GM12878 (cell line): ENCODE results near the gene PREX1. TPM values are rescaled to one million over a fixed set of nuclear protein-coding genes. Genes with fewer than 3 reads are reported as not detected.
A peak's percentile ranks its signal among the peaks of the same experiment; 100 is the strongest.

Experiments used
- ATAC-seq: fragments of 200-7000 bp; cut with Tn5 transposase; 3 replicates; pipeline ENCODE4 v1.9.1; 2020; ENCODE audit warnings: mild to moderate bottlenecking, moderate library complexity
- BruUV-seq: library from RNA; stranded (reverse); fragments of 400-500 nt; replicated peaks from 2 replicates; lab custom pipeline; 2021; lab: Mats Ljungman, UMichigan
- CTCF ChIA-PET: fragments of 300-600 bp; sonication (Branson Sonifier 250); formaldehyde crosslinking; extraction: SDS; loops from one replicate; lab custom pipeline; 2021; ENCODE audit warnings: inconsistent platforms; lab: Yijun Ruan, JAX
- POLR2A ChIA-PET: fragments of 350-600 bp; formaldehyde crosslinking; extraction: SDS; loops from one replicate; lab custom pipeline; 2021; ENCODE audit warnings: inconsistent platforms; lab: Charles Lee
- RAD21 ChIA-PET: fragments of 300-600 bp; sonication (Branson Sonifier 250); formaldehyde crosslinking; loops from one replicate; lab custom pipeline; 2023; ENCODE audit warnings: antibody characterized with exemption; ENCODE audit not compliant: unreplicated experiment; lab: Charles Lee
- SMC1A ChIA-PET: fragments of 300-600 bp; sonication (Branson Sonifier 250); formaldehyde crosslinking; loops from one replicate; lab custom pipeline; 2023; ENCODE audit not compliant: unreplicated experiment, uncharacterized antibody; lab: Charles Lee
- DNase-seq: peaks from one replicate; pipeline ENCODE4 v3.0.0-alpha.2; 2011; ENCODE audit warnings: low read depth, low spot score
- FAIRE-seq: peaks from 3 replicates; lab custom pipeline; 2011; peaks lifted over from hg19 to GRCh38; lab: Jason Lieb, UNC
- H2AFZ ChIP-seq: 2 replicates; pipeline ENCODE4 v1.6.0; 2011; ENCODE audit warnings: low read depth, low read length, control low read depth; ENCODE audit not compliant: control insufficient read depth
- H3K27ac ChIP-seq: 2 replicates; pipeline ENCODE4 v1.5.1; 2011; ENCODE audit warnings: control low read depth; ENCODE audit not compliant: control insufficient read depth, insufficient read depth
- H3K27me3 ChIP-seq, 2 experiments: replicated peaks in 1 of 2; 2 replicates each; pipeline versions ENCODE4 v1.6.0 to v1.6.1; 2011; ENCODE audit warnings: low read length in 1 of 2; ENCODE audit not compliant: control insufficient read depth in 2 of 2, insufficient read depth in 2 of 2
- H3K36me3 ChIP-seq, 2 experiments: 2 replicates each; pipeline ENCODE4 v1.5.1; 2011; ENCODE audit warnings: low read length in 1 of 2; ENCODE audit not compliant: control insufficient read depth in 2 of 2, insufficient read depth in 2 of 2
- H3K4me1 ChIP-seq: 2 replicates; pipeline ENCODE4 v1.6.1; 2011; ENCODE audit warnings: mild to moderate bottlenecking, low read length, moderate library complexity, mixed read lengths; ENCODE audit not compliant: control insufficient read depth, insufficient read depth
- H3K4me2 ChIP-seq: 2 replicates; pipeline ENCODE4 v1.6.0; 2011; ENCODE audit warnings: control low read depth; ENCODE audit not compliant: control insufficient read depth, insufficient read depth
- H3K4me3 ChIP-seq: fragments of 200-600 bp; sonication (generic); 2 replicates; pipeline ENCODE4 v1.5.1; 2016
- H3K79me2 ChIP-seq: 2 replicates; pipeline ENCODE4 v1.6.0; 2011; ENCODE audit warnings: low read length; ENCODE audit not compliant: control insufficient read depth, insufficient read depth
- H3K9ac ChIP-seq: 2 replicates; pipeline ENCODE4 v1.8.0; 2011; ENCODE audit warnings: low read length, control low read depth, mixed read lengths; ENCODE audit not compliant: control insufficient read depth, insufficient read depth
- H3K9me3 ChIP-seq: replicated peaks from 3 replicates; pipeline ENCODE4 v1.5.1; 2011; ENCODE audit warnings: mild to moderate bottlenecking, low read length; ENCODE audit not compliant: control insufficient read depth, insufficient read depth
- H4K20me1 ChIP-seq: 2 replicates; pipeline ENCODE4 v1.6.0; 2011; ENCODE audit not compliant: control insufficient read depth, insufficient read depth
- BACH1 ChIP-seq: fragments of 450-650 bp; IDR thresholded peaks from 2 replicates; pipeline ENCODE4 v1.6.1; 2017; ENCODE audit warnings: mild to moderate bottlenecking, borderline replicate concordance
- HCFC1 ChIP-seq: fragments of 150-350 bp; IDR thresholded peaks from 2 replicates; pipeline ENCODE4 v1.6.1; 2014; ENCODE audit warnings: low read length
- JUNB ChIP-seq: IDR thresholded peaks from 2 replicates; pipeline ENCODE4 v1.6.1; 2016; ENCODE audit warnings: antibody characterized with exemption, mild to moderate bottlenecking
- MTA2 ChIP-seq: fragments of 450-650 bp; IDR thresholded peaks from 2 replicates; pipeline ENCODE4 v1.6.1; 2016; ENCODE audit warnings: low read depth, mild to moderate bottlenecking, moderate library complexity
- MXI1 ChIP-seq: fragments of 150-350 bp; IDR thresholded peaks from 2 replicates; pipeline ENCODE4 v1.6.1; 2011; ENCODE audit warnings: low read depth, mild to moderate bottlenecking, inconsistent platforms, low read length, improper control_type of control experiment
- NFXL1 ChIP-seq: fragments of 450-650 bp; IDR thresholded peaks from 2 replicates; pipeline ENCODE4 v1.6.1; 2017; ENCODE audit warnings: antibody characterized with exemption, mild to moderate bottlenecking, borderline replicate concordance
- SPI1 ChIP-seq: IDR thresholded peaks from 2 replicates; pipeline ENCODE4 v1.6.1; 2011; ENCODE audit warnings: low read depth, mild to moderate bottlenecking, low read length, moderate library complexity, borderline replicate concordance; ENCODE audit not compliant: insufficient read depth
- WGBS: methylation state at CpG from one replicate; pipeline ENCODE4 v1.1.6; 2016; ENCODE audit warnings: low lambda C conversion rate; ENCODE audit not compliant: insufficient replicate concordance, insufficient coverage; ENCODE audit errors: missing lambda C conversion rate; 5-methylcytosine and 5-hydroxymethylcytosine counted together
- in situ Hi-C: fragments of 300-500 bp; cut with MboI; formaldehyde crosslinking; loops from 9 replicates; pipeline ENCODE4 v1.14.3; 2018; ENCODE audit warnings: mixed read lengths
- intact Hi-C: fragments of 100-400 bp; cut with micrococcal nuclease; formaldehyde crosslinking; loops from one replicate; pipeline ENCODE4 v1.14.2; 2022; ENCODE audit not compliant: unreplicated experiment
- polyA plus RNA-seq, 11 experiments: library from polyadenylated mRNA; depleted of rRNA in 4 of 11; unstranded in 6 of 11; stranded (reverse) in 5 of 11; fragments of >200 nt; fragmentation: Nextera tagmentation in 4 of 11; fragmentation: Illumina TruSeq in 1 of 11; extraction: Ambion mirVana in 4 of 11; extraction: Trizol in 1 of 11; gene quantifications; 1 replicate in 1 of 11; 2 replicates in 10 of 11; pipeline versions ENCODE4 v1.2.1 to v1.2.3, GENCODE V29; 2011 to 2016; ENCODE audit warnings: inconsistent platforms in 2 of 11, missing spikeins in 2 of 11, low read depth in 1 of 11
- total RNA-seq, 4 experiments: library from RNA; depleted of rRNA in 3 of 4; stranded (reverse); fragments of >200 nt in 3 of 4; fragmentation: Illumina TruSeq in 1 of 4; extraction: Trizol in 1 of 4; gene quantifications; 2 replicates each; pipeline versions ENCODE4 v1.2.1 to v1.2.3, GENCODE V29; 2013 to 2021
- TF ChIP-seq, protein P1 (sequence below): IDR thresholded peaks from 2 replicates; pipeline ENCODE4 v1.6.1; 2012; ENCODE audit warnings: low read length, inconsistent platforms

Gene PREX1
- total and polyA plus RNA-seq, 10 of the 15 experiments (the other 5 are each of a cell fraction or from before 2014, with no cell fraction given): 2.6 to 114 (median 38.9) TPM

DNA sequence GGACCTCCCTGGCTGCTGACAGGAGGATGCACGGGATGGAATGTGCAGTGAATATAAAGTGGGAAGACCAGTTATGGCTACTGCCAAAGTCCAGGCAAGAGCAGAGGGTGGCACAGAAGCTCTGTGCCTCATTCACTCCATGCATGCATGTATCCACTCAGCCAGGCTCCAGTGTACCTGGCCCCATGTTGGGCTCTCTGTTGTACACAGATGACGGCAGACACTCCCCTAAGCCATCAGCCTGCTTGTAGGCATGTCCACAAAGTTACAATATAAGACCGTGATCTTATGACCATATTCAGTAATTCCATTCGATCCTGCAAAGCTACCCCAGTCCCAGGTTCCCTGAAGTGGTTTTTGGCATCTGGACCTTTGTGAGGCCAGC lies 116.8 kb downstream of the PREX1 start (continued):
- TF ChIP-seq MXI1 (no peak), HCFC1 (no peak), BACH1 (no peak), SPI1 (no peak), MTA2 (no peak)

DNA sequence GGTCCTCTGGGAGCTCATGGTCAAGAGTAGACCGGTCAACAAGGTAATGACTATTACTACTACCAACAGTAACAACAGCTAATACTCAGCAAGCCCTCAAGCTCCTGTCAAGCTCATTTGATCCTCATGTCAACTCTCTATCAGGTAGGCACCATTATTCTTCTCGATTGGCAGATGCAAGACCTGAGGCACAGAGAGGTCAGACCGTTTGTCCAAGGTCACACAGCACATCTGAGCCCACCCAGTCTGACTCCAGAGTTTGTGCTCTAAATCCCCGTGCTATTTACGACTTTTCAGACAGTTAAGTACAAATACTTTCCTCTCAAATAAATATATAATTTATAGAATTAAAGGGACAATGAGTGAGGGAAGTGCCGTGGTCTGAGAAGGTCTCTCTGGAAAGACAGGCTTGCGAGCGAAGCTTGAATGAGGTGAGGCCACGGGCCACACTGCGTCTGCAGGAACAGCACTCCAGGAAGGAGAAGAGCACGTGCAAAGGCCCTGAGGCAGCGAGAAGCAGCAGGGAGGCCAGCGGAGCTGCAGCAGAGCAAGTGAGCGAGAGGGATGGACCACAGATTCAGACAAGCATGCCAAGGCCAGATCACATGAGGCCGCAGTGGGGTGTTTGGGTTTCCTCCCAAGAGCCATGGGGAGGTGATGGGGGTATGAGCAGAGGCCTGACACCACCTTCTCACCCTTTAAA lies 117.3 kb downstream of the PREX1 start:
- Histone ChIP-seq H3K27me3 (no peaks in the 10 kb centered on the region), H2AFZ (no peak overlapping the region), H3K9ac (no peak overlapping the region), H3K9me3 (no peaks in the 10 kb centered on the region)
- intact Hi-C loops (loop anchor here (10.0 kb wide), 1 partner anchor 194 kb away; no protein-coding TSS in a partner anchor), in situ Hi-C loops (no loop called here)
- CTCF ChIA-PET: interaction anchor here (0.6 kb wide), 1 partner anchor 139 kb away, joined by 4 read pairs; no protein-coding TSS in a partner anchor
- no TSS peak for BruUV-seq
- RAD21 ChIA-PET: interaction anchor here (1.4 to 2.3 kb wide), 2 partner anchors 53 to 78 kb away, joined by 4 to 9 read pairs; no protein-coding TSS in a partner anchor
- TF ChIP-seq JUNB (no peak), MTA2 (no peak), NFXL1 (0 out of 2 replicates have a peak, but pooled peaks have one; percentile 30)
- TF ChIP-seq, protein P1, sequence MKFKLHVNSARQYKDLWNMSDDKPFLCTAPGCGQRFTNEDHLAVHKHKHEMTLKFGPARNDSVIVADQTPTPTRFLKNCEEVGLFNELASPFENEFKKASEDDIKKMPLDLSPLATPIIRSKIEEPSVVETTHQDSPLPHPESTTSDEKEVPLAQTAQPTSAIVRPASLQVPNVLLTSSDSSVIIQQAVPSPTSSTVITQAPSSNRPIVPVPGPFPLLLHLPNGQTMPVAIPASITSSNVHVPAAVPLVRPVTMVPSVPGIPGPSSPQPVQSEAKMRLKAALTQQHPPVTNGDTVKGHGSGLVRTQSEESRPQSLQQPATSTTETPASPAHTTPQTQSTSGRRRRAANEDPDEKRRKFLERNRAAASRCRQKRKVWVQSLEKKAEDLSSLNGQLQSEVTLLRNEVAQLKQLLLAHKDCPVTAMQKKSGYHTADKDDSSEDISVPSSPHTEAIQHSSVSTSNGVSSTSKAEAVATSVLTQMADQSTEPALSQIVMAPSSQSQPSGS: no peak
- TF ChIP-seq, all 136 proteins: peak for 1
- no peak for ATAC-seq
- ChIA-PET SMC1A (interaction anchor here (1.0 to 15.6 kb wide), 5 partner anchors 11 to 194 kb away, joined by 4 to 141 read pairs (median 6); no protein-coding TSS in a partner anchor), POLR2A (no interaction called here)
- Histone ChIP-seq H4K20me1 (peaks cover 6% of the 10 kb centered on the region; the same call in 1 of the 2 replicates), H3K36me3 (peaks cover 22 to 26% of the 10 kb centered on the region in 2 experiments), H3K4me1 (peaks cover 32% of the 10 kb centered on the region), H3K27ac (no peak overlapping the region), H3K79me2 (peaks cover 49% of the 10 kb centered on the region), H3K4me2 (no peak overlapping the region), H3K4me3 (no peak overlapping the region)
- DNase-seq: no peak
- WGBS: 94% methylated on average over 15 of the region's 15 CpGs
- no peak for FAIRE-seq
